Right ventricle myocardium inferior (tissue), 1 donor: ENCODE data around the gene CNTN5. TPM values are rescaled to one million over a fixed set of nuclear protein-coding genes. Genes with fewer than 3 reads are reported as not detected.
A peak's percentile ranks its signal among the peaks of the same experiment; 100 is the strongest.

Experiments
- ATAC-seq: fragments of 200-7000 bp; cut with Tn5 transposase; one replicate; pipeline ENCODE4 v1.9.1; 2020; ENCODE audit warnings: mild to moderate bottlenecking, moderate library complexity
- DNase-seq: peaks from one replicate; pipeline ENCODE4 v3.0.0; 2021; ENCODE audit errors: missing footprints
- intact Hi-C: fragments of 100-400 bp; cut with DNase I; formaldehyde crosslinking; loops from one replicate; pipeline ENCODE4 v1.11.0; 2022
- total RNA-seq: library from RNA; stranded (reverse); fragmentation: NEBNext Ultra II Directional; extraction: Animal tissue kit (Norgen Biotek cat#: 25700); gene quantifications from one replicate; pipeline ENCODE4 v1.2.1, GENCODE V29; 2021
- donor health status: DM: no; HTN: yes; CAD: no; lungs with severe emphysema.

CNTN5 gene
- total RNA-seq, 1 donor from 2014 or later = not detected

DNA sequence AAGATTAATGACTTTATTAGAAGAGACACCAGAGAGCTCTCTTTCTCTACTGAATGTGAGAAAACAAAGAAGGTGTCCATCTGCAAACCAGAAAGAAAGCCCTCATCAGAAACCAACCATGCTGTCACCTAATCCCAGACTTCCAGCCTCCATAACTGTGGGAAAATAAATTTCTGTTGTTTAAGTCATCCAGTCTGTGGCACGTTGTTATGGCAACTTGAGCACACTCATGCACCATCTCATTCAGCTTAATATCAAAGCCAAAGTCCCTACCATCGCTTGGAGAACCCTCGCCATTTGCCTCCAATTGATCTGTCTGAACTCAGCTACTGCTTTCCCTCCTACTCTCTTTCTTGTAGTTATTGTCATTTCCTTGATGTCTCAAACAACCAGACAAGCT lies 900.2 kb downstream of the CNTN5 start:
- ATAC-seq = no peak
- intact Hi-C loops = no loop called here

DNA sequence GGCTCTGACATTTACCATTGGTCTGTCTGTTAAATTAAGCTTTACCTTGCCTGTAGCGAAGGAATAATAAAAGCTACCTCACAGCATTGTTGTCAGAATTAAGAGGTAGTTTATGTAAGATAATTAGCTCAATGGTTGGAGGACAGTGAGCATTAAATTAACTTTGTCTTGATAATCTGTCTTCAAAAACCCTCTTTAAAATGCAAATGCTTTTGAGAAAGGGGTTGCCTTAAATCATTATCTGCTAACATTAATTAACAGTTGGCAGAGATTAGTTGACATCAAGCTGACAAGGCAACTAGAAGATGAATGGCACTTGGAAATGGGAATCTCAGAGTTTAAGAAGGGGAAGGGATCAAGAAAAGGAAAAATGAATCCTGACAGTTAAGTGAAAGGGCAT lies 905.2 kb downstream of the CNTN5 start:
- ATAC-seq = no peak
- DNase-seq = no peak
- intact Hi-C loops = no loop called here

More for the DNA sequence above, 900.2 kb downstream of the CNTN5 start:
- DNase-seq = no peak

DNA sequence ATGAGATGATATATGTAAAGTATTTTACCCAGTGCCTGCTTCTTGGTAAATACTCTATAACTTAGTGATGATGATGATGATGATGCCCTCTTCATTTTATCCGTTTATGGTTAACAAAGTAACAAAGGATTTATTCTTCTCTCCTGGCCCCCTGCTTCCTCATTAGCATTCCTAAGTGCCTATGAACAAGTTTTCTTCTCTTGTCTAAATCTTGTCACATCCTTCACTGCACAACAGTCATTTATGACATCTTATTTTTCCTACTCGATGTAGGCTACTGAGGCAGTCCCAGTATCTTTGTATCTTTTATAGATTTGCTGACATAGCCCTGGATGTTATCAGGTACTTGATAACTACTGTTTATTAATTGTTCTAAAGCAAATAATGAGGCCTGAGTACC lies 911.9 kb downstream of the CNTN5 start:
- ATAC-seq (no peak), DNase-seq (no peak)
- intact Hi-C loops = no loop called here

DNA sequence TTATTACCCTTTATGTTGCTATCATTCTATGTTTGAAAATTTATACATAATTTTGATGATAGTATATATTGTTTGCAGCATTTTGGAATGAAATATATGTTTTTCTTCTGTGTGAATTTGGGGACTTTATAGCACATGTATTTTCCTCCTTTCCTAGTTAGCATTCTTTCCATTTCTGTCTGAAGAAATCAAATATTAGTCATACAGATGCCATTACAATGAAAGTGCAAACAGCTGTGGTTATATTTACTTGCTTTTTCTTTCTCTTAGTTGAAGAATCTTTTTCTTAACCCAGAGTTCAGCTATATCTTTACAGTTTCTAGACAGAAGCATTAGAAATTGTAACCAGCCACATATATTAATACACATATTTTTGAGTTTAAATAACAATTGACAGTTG lies 913.3 kb downstream of the CNTN5 start:
- intact Hi-C loops = no loop called here
- ATAC-seq (no peak), DNase-seq (no peak)

DNA sequence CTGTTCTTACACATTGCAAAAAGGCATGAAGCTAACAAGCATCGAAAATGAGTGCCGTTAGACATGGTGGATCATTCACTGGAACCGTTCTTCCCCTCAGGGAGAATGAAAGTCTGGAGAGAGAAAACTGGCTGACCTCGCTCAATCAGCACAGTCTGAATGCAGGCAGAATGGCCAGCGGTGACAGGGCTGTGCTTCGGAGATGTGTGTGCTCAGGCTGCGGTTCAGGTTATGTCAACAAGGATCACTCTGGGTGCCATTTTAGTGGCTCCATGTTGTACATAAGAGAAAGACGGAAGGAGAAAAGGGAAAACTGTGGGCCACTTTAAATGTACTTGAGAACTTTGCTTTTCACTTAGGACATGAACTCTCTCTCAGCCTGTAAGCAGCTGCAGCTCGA lies 916.6 kb downstream of the CNTN5 start:
- ATAC-seq = no peak
- intact Hi-C loops = no loop called here

DNA sequence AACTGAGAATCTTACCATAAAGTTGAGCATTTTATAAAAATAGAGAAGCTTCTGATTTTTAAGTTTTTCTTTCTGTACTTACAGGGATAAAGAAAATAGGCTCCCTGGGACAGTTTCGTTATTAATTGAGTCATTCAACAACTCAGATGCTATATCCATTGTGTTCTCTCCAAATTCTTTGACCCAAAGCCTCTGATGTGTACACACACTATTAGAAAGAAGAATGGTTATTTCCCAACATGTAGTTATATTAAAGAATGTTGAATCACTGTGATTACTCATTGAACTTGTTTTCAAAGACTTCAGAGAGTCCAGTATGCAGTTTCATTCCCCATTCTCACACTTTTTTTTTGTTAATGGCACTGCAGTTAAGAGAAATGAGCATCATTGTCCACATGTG lies 932.1 kb downstream of the CNTN5 start:
- intact Hi-C loops = no loop called here
- ATAC-seq = no peak
- DNase-seq = no peak

More for the DNA sequence above, 916.6 kb downstream of the CNTN5 start:
- DNase-seq = no peak

DNA sequence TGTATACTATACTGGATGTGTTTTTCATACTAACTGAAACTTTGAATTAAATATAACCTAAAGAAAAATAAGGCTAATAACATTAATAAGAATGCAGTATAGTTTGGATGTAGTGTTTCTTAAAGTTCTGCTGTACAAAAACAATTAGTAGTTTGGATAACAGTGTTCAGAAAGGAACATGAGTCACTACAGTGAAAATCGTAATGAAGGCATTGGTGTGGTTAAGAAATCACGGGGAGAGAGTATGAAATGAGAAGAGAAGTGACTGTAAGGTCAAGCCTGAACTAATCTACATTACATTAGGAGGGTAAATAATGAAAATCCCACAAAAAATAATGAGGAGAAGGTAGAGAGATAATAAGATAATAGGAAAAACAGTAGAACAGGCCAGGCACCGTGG lies 939.8 kb downstream of the CNTN5 start:
- ATAC-seq = no peak
- DNase-seq = no peak
- intact Hi-C loops = no loop called here

DNA sequence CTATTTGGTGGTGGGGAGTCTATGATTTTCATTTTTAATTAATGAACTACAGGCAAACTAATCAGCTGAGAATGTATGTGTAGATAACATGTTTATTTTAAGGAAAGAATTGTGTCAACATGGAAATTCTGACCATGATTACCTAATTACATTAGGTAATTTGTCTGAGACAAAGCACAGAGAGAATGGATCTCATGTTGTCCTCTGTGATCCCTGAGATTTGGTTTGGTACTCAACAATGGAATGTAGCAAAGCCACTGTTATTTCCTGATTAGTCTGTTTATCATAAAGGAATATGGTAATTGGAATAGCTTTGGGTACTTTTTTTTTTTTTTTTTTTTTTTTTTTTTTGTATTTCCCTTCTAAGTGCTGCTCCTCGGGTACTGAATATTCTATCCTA lies 947.6 kb downstream of the CNTN5 start:
- DNase-seq (no peak), ATAC-seq (no peak)
- intact Hi-C loops = no loop called here

DNA sequence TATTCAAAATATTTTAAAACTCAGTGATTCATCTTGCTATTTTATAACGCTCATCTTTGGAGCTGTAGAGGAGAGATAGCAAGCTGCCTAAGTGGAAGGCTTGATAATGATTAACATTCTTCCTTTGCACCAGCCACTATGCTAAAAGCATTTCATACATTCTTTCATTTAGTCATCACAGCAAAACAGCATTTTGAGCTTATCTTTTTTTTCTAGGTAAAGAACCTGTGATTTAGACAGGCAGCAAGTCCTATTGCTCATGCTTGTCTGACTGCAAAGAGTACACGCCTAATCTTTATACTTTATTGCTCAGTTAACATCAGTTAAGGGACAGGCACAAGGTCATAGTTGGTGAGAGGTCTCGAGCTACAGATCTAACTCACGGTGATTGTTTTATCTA lies 953.2 kb downstream of the CNTN5 start:
- ATAC-seq = no peak
- DNase-seq = no peak
- intact Hi-C loops = no loop called here

DNA sequence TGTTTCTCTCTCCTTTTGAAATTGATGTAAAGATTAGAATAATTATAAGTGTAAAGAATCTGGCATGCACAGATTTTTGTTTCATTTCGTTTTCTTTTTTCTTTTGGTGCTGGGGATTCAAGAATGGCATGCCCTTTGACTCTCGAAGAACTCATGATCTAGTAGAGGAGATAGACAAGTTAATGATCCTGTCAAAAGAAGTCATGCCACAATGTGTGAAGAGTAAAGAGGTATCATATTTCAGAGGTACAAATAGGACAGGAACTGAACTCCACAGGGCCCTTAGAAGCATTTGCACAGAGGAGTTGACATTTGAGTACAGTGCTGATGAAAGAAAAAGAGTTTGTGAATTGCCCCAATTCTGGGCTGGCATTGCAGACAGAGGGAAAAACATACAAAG lies 958.3 kb downstream of the CNTN5 start:
- DNase-seq (no peak), ATAC-seq (no peak)
- intact Hi-C loops = no loop called here

DNA sequence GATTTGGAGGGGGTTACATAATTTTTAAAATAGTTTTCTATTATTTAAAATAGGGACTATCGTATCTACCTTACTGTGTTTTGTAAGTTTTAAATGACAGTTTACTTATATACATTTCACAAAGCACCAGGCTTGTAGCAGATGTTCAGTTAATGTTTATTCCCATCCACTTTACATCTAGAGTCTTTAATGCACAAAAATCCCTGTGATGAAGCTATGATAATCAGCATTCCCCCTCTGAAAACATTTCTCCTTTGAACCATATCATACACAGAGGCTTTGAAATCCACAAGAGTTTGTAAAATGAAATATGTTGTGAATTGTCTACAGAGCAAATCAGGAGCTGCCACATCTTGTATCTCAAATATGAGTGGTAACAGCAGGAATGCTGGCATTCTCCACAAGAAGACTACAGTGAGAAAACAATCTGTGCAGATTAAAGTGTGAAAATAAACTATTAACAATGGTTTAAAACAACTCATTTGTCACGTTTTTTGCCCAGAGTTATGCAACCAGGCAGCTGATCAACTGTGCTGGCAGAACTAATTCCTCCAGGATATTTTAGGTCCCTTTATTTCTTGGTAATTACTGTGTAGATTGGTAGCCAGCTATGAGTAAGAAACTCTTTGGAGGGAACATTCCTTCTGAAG lies 967.2 kb downstream of the CNTN5 start:
- DNase-seq = no peak
- ATAC-seq = peak; percentile 82
- intact Hi-C loops = no loop called here

DNA sequence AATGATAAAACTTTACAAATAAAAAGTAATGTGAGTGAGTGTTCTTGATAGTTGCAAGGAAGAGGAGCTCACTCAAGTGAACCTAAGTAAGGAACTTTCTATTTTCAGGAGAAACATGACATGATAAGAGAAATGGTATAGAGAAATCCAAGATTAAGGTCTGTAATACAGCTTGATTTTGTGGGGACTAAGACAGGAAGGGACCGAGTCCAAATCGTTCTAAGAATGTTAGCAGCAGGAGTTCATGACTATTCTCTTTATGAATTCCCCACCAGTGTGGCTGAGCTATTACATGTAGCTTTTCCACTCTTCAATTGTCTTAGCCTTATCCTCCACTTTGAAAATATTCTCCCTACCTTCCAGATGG lies 967.7 kb downstream of the CNTN5 start:
- intact Hi-C loops = no loop called here
- DNase-seq = no peak
- ATAC-seq = peak; percentile 10

DNA sequence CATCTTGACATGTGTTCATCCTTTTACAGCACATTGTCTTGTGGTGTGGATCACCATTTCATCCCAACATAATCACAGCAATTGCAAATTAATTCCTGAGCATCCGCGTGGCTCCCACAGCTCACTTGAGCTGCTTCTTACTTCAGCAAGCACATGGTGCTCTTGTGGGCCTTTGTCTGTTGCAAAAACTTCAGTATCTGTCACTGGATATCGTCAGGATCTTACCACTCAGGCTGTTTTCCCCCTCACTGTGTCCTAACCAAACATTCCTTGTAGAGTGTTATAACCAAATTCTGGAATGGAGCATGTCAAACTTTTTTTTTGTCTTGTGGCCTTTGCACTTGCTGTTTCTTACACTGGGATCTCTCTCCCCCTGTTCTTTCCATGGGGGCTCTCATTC lies 983.2 kb downstream of the CNTN5 start:
- DNase-seq = no peak
- intact Hi-C loops = no loop called here
- no peak for ATAC-seq

DNA sequence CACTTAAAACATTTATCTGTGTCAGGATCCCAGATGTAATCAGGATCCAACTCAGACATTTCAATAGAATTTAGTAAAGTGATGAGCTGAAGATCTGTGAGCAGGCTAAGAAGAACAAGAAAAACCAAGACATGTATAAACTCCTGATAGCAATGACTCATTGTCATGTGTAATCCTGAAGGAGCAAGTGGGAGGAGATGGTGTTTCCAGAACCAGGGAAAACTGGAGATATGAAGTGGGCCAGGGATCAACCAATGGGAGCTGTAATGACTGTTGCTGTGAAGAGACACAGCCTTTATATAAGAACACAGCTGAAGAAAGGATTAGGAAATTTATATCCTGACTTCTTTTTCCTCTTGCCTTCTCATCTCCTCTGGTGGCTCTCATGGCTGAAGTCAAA lies 983.8 kb downstream of the CNTN5 start:
- no peak for DNase-seq
- intact Hi-C loops = no loop called here
- peak; percentile 76 for ATAC-seq

DNA sequence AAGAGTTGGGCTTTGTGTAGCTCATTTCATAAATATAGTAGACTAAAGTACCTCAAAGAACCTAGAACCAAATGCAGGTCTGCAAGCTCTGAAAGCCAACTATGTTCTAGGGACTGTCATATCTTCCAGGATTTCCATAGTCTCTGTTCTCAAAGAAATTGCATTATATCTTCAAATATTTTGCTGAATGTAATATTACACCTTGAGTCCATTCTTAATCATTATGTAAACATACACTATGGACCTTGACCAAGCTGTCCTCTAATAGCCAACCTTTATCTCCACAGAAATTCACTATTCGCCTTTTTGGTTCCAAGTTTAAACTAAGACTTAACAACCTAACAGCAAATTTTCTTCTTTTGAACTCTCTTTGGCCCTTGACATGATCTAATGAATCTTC lies 987.7 kb downstream of the CNTN5 start:
- ATAC-seq (no peak), DNase-seq (no peak)
- intact Hi-C loops = no loop called here

DNA sequence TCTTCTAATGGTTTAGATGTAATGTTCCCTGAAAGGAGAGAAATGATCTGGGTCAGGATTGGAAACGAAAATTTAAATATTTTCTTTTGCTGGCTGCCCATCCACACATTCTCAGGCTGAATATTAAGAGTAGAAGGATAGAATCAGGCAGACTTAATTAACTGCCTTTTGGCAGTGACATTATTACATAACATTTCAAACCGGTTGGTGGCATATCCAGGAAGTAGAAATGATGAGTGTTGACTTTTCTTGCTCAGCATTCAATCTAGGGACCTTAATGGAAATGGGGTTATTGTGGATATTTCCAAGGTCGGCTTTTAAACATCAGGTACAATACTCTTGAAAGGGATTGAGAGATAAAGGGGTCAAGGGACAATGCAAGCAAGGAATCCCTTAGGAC lies 989.0 kb downstream of the CNTN5 start:
- DNase-seq (no peak), ATAC-seq (no peak)
- intact Hi-C loops = no loop called here

DNA sequence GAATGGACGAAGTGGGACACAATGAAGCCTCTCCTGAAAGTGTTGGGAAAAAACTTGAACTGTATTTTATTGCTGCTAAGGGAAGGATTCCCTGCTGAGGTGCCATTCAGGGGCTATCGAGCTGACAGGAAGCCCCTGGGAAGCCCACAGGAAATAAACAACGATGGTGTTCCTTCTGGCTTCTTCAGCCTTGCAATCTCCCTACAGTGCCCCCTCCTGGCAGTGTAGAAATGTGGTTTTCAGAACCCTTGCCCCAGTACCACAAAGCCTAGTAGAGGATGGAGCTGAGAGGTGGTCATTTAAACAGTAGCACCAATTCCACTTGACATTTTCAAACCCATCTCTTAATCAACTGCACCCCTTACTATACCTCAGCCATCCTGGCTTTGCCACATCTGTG lies 989.6 kb downstream of the CNTN5 start:
- intact Hi-C loops = no loop called here
- no peak for DNase-seq

DNA sequence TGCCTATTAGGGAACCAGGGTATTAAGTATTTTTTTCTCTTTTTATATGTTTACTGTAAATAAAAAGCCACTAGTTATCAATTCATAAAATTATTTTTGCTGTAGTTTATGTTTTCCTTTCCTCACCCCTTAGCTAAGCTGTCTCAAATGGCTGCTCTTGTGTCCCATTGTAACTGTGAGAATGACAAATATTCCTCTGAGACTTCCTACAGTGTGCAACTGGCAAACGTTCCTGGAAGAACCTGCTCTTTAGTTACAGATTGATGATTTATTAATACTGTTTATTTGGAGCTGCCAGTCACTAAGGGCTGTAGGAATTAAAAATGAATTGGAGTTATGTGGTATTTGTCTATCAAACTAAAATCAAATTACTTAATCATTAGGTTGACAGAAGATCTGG lies 990.9 kb downstream of the CNTN5 start:
- ATAC-seq (no peak), DNase-seq (no peak)
- intact Hi-C loops = no loop called here

More for the DNA sequence above, 989.6 kb downstream of the CNTN5 start:
- no peak for ATAC-seq

DNA sequence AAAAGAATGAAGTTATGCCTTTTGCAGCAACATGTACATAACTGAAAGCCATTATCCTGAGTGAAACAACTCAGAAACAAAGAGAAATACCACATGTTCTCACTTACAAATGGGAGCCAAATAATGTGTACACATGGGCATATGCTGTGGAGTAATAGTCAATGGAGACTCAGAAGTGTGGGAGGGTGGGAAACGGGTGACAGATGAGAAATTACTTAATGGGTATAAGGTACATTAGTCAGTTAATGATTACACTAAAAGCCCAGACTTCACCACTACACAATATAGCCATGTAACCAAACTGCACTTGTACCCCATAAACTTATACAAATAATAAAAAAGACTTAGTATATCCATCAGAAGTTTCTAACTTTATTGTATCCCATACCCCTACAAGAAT lies 992.3 kb downstream of the CNTN5 start:
- intact Hi-C loops = no loop called here

DNA sequence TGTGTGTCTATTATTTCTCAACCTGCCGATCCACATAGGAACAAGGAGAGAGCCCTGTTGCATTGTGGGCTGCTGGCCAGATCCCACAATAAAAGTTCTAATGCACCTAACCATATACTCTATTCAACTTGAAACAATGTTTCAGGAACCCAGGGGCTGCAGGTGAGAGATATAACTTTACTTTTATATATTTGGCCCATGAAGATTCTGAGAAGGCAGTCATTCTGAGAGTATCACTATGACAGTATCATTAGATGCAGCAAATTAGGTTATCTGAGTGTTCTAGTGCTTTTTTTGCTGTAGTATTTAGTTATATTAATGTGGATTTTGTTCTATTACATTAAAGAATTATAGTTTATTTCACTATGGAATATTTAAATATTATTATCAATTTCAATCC lies 1011.2 kb downstream of the CNTN5 start:
- DNase-seq (no peak), ATAC-seq (no peak)
- intact Hi-C loops = no loop called here

More for the DNA sequence above, 992.3 kb downstream of the CNTN5 start:
- DNase-seq (no peak), ATAC-seq (no peak)

DNA sequence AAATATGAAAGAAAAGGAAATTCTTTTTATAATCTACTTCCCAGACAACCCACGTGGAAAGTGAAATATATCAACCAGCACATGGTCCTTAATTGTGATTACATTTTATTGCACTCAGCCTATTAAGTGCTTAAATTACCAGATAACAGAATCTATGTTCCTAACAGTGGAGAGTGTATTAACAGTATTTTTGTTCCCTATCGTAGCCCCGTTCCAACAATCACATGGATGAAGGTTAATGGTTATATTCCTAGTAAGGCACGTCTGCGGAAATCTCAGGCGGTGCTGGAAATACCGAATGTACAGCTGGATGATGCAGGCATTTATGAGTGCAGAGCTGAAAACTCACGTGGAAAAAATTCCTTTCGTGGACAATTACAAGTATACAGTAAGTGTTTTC lies 1040.3 kb downstream of the CNTN5 start:
- no peak for ATAC-seq
- intact Hi-C loops = no loop called here
- DNase-seq = no peak
